ENCODE data around the gene CYTH2. TPM values are rescaled to one million over a fixed set of nuclear protein-coding genes. Genes with fewer than 3 reads are reported as not detected.

CYTH2 gene
- polyA plus RNA-seq, 3 donors, result 21.3 to 48.2 (median 21.7) TPM

DNA sequence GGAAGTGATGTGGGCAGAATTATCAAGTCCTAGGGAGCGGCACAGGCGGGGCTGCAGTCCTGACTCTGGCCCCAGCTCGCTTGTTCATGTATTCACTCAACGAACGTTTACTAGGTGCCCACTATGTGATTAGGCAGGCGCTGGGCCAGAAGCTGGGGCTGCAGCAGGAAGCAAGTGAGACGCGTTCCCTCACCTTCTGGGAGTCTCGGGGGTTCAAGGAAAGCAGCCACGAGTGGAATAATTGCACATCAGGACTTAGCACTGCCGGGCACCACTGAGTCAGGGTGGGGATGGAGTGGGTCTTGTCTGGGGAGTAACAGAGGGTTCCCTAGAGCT, 44.9 kb downstream of the CYTH2 start:
- H3K27ac ChIP-seq (ENCODE audit: low read depth in 1 of 2, low read length in 2 of 2), result no peak overlapping the region
- no peak overlapping the region for H3K4me3 Mint-ChIP-seq
- TF ChIP-seq, protein P1, sequence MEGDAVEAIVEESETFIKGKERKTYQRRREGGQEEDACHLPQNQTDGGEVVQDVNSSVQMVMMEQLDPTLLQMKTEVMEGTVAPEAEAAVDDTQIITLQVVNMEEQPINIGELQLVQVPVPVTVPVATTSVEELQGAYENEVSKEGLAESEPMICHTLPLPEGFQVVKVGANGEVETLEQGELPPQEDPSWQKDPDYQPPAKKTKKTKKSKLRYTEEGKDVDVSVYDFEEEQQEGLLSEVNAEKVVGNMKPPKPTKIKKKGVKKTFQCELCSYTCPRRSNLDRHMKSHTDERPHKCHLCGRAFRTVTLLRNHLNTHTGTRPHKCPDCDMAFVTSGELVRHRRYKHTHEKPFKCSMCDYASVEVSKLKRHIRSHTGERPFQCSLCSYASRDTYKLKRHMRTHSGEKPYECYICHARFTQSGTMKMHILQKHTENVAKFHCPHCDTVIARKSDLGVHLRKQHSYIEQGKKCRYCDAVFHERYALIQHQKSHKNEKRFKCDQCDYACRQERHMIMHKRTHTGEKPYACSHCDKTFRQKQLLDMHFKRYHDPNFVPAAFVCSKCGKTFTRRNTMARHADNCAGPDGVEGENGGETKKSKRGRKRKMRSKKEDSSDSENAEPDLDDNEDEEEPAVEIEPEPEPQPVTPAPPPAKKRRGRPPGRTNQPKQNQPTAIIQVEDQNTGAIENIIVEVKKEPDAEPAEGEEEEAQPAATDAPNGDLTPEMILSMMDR (IDR thresholded peaks at IDR 0.05), result no peak
- peaks cover 0 to 9% (median 6%) of the 10 kb centered on the region in 7 donors for H3K9me3 Mint-ChIP-seq
- peak overlapping the region; percentile 99 for H3K4me2 ChIP-seq (replicated peaks; ENCODE audit: extremely low read depth, low read length, poor library complexity, severe bottlenecking)
- peak overlapping the region in 1 of 3 experiments; percentile 92 for H3K4me3 ChIP-seq (replicated peaks in 1 of 3; ENCODE audit: low read depth in 2 of 3, low read length in 3 of 3)
- H3K9me3 ChIP-seq (replicated peaks in 1 of 2; ENCODE audit: control insufficient read depth in 1 of 2, insufficient read depth in 1 of 2, low read length in 2 of 2), result peaks cover 4 to 11% of the 10 kb centered on the region in 2 donors
- 65% methylated on average over 7 of the region's 11 CpGs for WGBS (ENCODE audit: insufficient coverage)
- H3K4me1 ChIP-seq (ENCODE audit: control insufficient read depth in 1 of 2, insufficient read depth in 2 of 2, low read length in 2 of 2), result peaks cover 11 to 19% of the 10 kb centered on the region in 2 donors
- intact Hi-C loops (cut with micrococcal nuclease), result no loop called here
- H3K27me3 Mint-ChIP-seq (ENCODE audit: low read depth in 3 of 3), result peaks cover 3 to 27% (median 17%) of the 10 kb centered on the region in 3 donors
- H3K27me3 ChIP-seq (ENCODE audit: control insufficient read depth in 2 of 2, insufficient read depth in 2 of 2, low read length in 2 of 2), result peaks cover 20 to 37% of the 10 kb centered on the region in 2 donors
- no peak for DNase-seq
- no peak overlapping the region for H3K9ac ChIP-seq (ENCODE audit: insufficient read depth, low read length, poor library complexity, severe bottlenecking)
- peak overlapping the region; percentile 97 for H2AFZ ChIP-seq (ENCODE audit: insufficient read depth, low read depth, low read length, poor library complexity, severe bottlenecking)
- H3K79me2 ChIP-seq (ENCODE audit: insufficient read depth, low read length), result no peaks in the 10 kb centered on the region
- no peaks in the 10 kb centered on the region for H3K36me3 ChIP-seq (replicated peaks in 1 of 2; ENCODE audit: control insufficient read depth in 1 of 2, insufficient read depth in 2 of 2, low read length in 2 of 2)
- H3K36me3 Mint-ChIP-seq, result peaks cover 0 to 5% of the 10 kb centered on the region in 2 donors
- no peaks in the 10 kb centered on the region for H4K20me1 ChIP-seq (ENCODE audit: insufficient read depth, low read length)
- H3K27ac Mint-ChIP-seq, result peak overlapping the region in 1 of 7 donors; percentile 57
- H3K4me1 Mint-ChIP-seq, result peaks cover 11% of the 10 kb centered on the region

DNA sequence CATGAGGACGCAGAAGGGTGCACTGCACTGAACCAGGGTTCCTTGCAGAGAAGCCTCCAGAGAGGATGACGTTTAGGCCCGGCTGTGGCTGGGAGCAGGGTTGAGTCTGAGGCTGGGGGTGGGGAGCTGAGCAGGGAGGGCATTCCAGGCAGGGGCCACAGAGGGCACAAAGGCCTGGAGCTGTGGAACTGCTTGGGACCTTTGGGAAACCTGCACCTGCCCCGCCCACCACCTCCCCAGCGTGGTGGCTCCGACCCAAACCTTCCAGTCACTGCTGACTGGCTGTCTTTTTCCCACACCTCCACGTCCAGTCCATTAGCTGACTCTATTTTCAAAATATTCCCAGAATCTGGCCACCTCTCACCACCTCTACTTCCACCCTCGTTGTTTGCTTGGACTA, 47.4 kb downstream of the CYTH2 start:
- no peak overlapping the region for H3K4me3 ChIP-seq (replicated peaks in 1 of 3; ENCODE audit: low read depth in 2 of 3, low read length in 3 of 3)
- peaks cover 3% of the 10 kb centered on the region for H3K4me1 Mint-ChIP-seq
- no peaks in the 10 kb centered on the region for H3K36me3 Mint-ChIP-seq
- 91% methylated on average over 8 of the region's 8 CpGs for WGBS (ENCODE audit: insufficient coverage)
- peaks cover 3 to 12% (median 5%) of the 10 kb centered on the region in 3 donors for H3K27me3 Mint-ChIP-seq (ENCODE audit: low read depth in 3 of 3)
- intact Hi-C loops (cut with micrococcal nuclease), result no loop called here
- H4K20me1 ChIP-seq (ENCODE audit: insufficient read depth, low read length), result no peaks in the 10 kb centered on the region
- H3K9me3 Mint-ChIP-seq, result peaks cover 0 to 2% (median 0%) of the 10 kb centered on the region in 7 donors
- peaks cover 11 to 12% of the 10 kb centered on the region in 2 donors for H3K4me1 ChIP-seq (ENCODE audit: control insufficient read depth in 1 of 2, insufficient read depth in 2 of 2, low read length in 2 of 2)
- H2AFZ ChIP-seq (ENCODE audit: insufficient read depth, low read depth, low read length, poor library complexity, severe bottlenecking), result no peak overlapping the region
- no peaks in the 10 kb centered on the region for H3K36me3 ChIP-seq (replicated peaks in 1 of 2; ENCODE audit: control insufficient read depth in 1 of 2, insufficient read depth in 2 of 2, low read length in 2 of 2)
- TF ChIP-seq, protein P1 (IDR thresholded peaks at IDR 0.05), result no peak
- no peak overlapping the region for H3K9ac ChIP-seq (ENCODE audit: insufficient read depth, low read length, poor library complexity, severe bottlenecking)
- H3K27ac ChIP-seq (ENCODE audit: low read depth in 1 of 2, low read length in 2 of 2), result no peak overlapping the region
- peak overlapping the region in 1 of 7 donors; percentile 47 for H3K27ac Mint-ChIP-seq
- H3K79me2 ChIP-seq (ENCODE audit: insufficient read depth, low read length), result no peaks in the 10 kb centered on the region
- no peak for DNase-seq
- H3K27me3 ChIP-seq (ENCODE audit: control insufficient read depth in 2 of 2, insufficient read depth in 2 of 2, low read length in 2 of 2), result peaks cover 14 to 19% of the 10 kb centered on the region in 2 donors
- H3K9me3 ChIP-seq (replicated peaks in 1 of 2; ENCODE audit: control insufficient read depth in 1 of 2, insufficient read depth in 1 of 2, low read length in 2 of 2), result peaks cover 0 to 11% of the 10 kb centered on the region in 2 donors
- H3K4me2 ChIP-seq (replicated peaks; ENCODE audit: extremely low read depth, low read length, poor library complexity, severe bottlenecking), result no peak overlapping the region
- H3K4me3 Mint-ChIP-seq, result no peak overlapping the region
